DOHH2 (cell line): ENCODE results near the gene C19orf67.

ENCODE experiments used
- H3F3A ChIP-seq: fragments of 200-600 bp; sonication (generic), shearing (Covaris generic); 2 replicates; pipeline ENCODE4 v1.6.0; 2016; ENCODE audit warnings: antibody characterized with exemption, mild to moderate bottlenecking; ENCODE audit not compliant: control insufficient read depth, insufficient read depth
- H3K27ac ChIP-seq: fragments of 200-600 bp; sonication (generic); 2 replicates; pipeline ENCODE4 v1.5.1; 2014; ENCODE audit warnings: low read depth, mild to moderate bottlenecking, low read length, moderate library complexity
- H3K27me3 ChIP-seq: fragments of 200-600 bp; sonication (generic); 2 replicates; pipeline ENCODE4 v1.6.1; 2014; ENCODE audit warnings: mild to moderate bottlenecking, low read length, mixed read lengths; ENCODE audit not compliant: control insufficient read depth
- H3K36me3 ChIP-seq: fragments of 200-600 bp; sonication (generic); 2 replicates; pipeline ENCODE4 v1.6.1; 2014; ENCODE audit warnings: mild to moderate bottlenecking, low read length, moderate library complexity, mixed read lengths; ENCODE audit not compliant: control insufficient read depth
- H3K4me1 ChIP-seq: fragments of 200-600 bp; sonication (generic); 2 replicates; pipeline ENCODE4 v1.6.1; 2014; ENCODE audit warnings: mild to moderate bottlenecking, low read length, mixed read lengths; ENCODE audit not compliant: control insufficient read depth
- H3K4me2 ChIP-seq: fragments of 200-600 bp; sonication (generic); 2 replicates; pipeline ENCODE4 v1.6.0; 2014; ENCODE audit warnings: mild to moderate bottlenecking, low read length, moderate library complexity
- H3K4me3 ChIP-seq: fragments of 200-600 bp; sonication (generic); 2 replicates; pipeline ENCODE4 v1.5.1; 2014; ENCODE audit warnings: mild to moderate bottlenecking, low read length, mixed read lengths
- H3K79me2 ChIP-seq: fragments of 200-600 bp; sonication (generic); 2 replicates; pipeline ENCODE4 v1.6.1; 2014; ENCODE audit warnings: mild to moderate bottlenecking, low read length, mixed read lengths; ENCODE audit not compliant: control insufficient read depth
- H3K9me2 ChIP-seq: fragments of 200-600 bp; sonication (generic); replicated peaks from 2 replicates; pipeline ENCODE4 v1.6.1; 2014; ENCODE audit warnings: mild to moderate bottlenecking, low read length, mixed read lengths; ENCODE audit not compliant: control insufficient read depth
- H3K9me3 ChIP-seq: fragments of 200-600 bp; sonication (generic); 2 replicates; pipeline ENCODE4 v1.6.1; 2014; ENCODE audit warnings: antibody characterized with exemption, low read length, mixed read lengths; ENCODE audit not compliant: control insufficient read depth, insufficient read depth
- H4K20me1 ChIP-seq: fragments of 200-600 bp; sonication (generic); 2 replicates; pipeline ENCODE4 v1.6.0; 2014; ENCODE audit warnings: low read depth, mild to moderate bottlenecking, antibody characterized with exemption, low read length, moderate library complexity; ENCODE audit not compliant: control insufficient read depth, insufficient read depth
- EZH2phosphoT487 ChIP-seq: fragments of 200-600 bp; sonication (generic); IDR thresholded peaks from 2 replicates; pipeline ENCODE4 v1.6.1; 2017; ENCODE audit warnings: borderline replicate concordance, mild to moderate bottlenecking, antibody characterized with exemption, low read length, moderate library complexity, mixed read lengths
- TF ChIP-seq, protein P1 (sequence below): fragments of 200-600 bp; sonication (generic); IDR thresholded peaks from one replicate; pipeline ENCODE4 v1.5.1; 2014; ENCODE audit warnings: antibody characterized with exemption, mild to moderate bottlenecking, low read depth, low read length; ENCODE audit not compliant: poor library complexity, severe bottlenecking

The C19orf67 gene

DNA sequence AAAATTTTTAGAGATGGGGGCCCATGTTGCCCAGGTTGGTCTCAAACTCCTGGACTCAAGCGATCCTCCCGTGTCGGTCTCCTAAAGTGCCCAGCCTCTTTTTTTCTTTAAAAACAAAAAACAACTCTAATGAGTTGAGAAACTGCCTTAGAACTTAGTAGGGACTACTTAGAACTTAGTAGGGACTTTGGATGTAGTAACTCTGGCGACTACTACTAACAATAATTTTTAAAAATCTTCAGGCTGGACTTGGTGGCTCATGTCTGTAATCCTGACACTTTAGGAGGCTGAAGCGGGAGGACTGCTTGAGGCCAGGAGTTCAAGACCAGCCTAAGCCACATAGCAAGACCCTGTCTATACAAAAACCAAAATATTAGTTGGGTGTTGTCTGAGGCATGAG is 515 bp upstream of the C19orf67 start:
- H3K4me3 ChIP-seq: no peak overlapping the region
- H3K79me2 ChIP-seq: peaks cover 12% of the 10 kb centered on the region
- no peaks in the 10 kb centered on the region for H3K9me2 ChIP-seq
- no peaks in the 10 kb centered on the region for H3K27me3 ChIP-seq
- peaks cover 9% of the 10 kb centered on the region; the same call in 1 of the 2 replicates for H3F3A ChIP-seq
- H3K27ac ChIP-seq: no peak overlapping the region
- H3K9me3 ChIP-seq: no peaks in the 10 kb centered on the region
- no peak overlapping the region for H3K4me2 ChIP-seq
- peaks cover 19% of the 10 kb centered on the region for H3K4me1 ChIP-seq
- no peak for TF ChIP-seq EZH2phosphoT487
- TF ChIP-seq, protein P1, sequence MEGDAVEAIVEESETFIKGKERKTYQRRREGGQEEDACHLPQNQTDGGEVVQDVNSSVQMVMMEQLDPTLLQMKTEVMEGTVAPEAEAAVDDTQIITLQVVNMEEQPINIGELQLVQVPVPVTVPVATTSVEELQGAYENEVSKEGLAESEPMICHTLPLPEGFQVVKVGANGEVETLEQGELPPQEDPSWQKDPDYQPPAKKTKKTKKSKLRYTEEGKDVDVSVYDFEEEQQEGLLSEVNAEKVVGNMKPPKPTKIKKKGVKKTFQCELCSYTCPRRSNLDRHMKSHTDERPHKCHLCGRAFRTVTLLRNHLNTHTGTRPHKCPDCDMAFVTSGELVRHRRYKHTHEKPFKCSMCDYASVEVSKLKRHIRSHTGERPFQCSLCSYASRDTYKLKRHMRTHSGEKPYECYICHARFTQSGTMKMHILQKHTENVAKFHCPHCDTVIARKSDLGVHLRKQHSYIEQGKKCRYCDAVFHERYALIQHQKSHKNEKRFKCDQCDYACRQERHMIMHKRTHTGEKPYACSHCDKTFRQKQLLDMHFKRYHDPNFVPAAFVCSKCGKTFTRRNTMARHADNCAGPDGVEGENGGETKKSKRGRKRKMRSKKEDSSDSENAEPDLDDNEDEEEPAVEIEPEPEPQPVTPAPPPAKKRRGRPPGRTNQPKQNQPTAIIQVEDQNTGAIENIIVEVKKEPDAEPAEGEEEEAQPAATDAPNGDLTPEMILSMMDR: no peak
- no peaks in the 10 kb centered on the region for H4K20me1 ChIP-seq
- peaks cover 31% of the 10 kb centered on the region for H3K36me3 ChIP-seq

DNA sequence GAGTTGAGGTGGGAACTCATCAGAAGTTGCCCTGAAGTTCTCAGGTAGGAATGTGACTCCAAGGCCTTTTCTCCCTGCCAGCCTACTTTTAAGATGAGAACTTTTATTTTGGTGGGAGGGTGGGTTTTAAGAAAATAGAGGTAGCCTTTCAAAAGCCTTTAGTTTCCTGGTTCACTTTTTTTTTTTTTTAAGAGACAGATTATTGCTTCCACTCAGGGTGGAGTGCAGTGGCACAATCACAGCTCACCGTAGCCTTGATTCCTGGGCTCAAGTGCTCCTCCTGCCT is 3.0 kb downstream of the C19orf67 start:
- H3F3A ChIP-seq: peaks cover 4% of the 10 kb centered on the region; the same call in 1 of the 2 replicates
- H3K27ac ChIP-seq: no peak overlapping the region
- TF ChIP-seq, protein P1: no peak
- TF ChIP-seq EZH2phosphoT487: no peak
- H3K4me2 ChIP-seq: no peak overlapping the region
- H4K20me1 ChIP-seq: no peaks in the 10 kb centered on the region
- H3K9me3 ChIP-seq: no peaks in the 10 kb centered on the region
- H3K79me2 ChIP-seq: 0 out of 2 replicates have a peak, but pooled peaks cover 4% of the 10 kb centered on the region
- peaks cover 15% of the 10 kb centered on the region for H3K36me3 ChIP-seq
- no peaks in the 10 kb centered on the region for H3K9me2 ChIP-seq
- H3K27me3 ChIP-seq: no peaks in the 10 kb centered on the region
- peaks cover 16% of the 10 kb centered on the region for H3K4me1 ChIP-seq
- H3K4me3 ChIP-seq: no peak overlapping the region

DNA sequence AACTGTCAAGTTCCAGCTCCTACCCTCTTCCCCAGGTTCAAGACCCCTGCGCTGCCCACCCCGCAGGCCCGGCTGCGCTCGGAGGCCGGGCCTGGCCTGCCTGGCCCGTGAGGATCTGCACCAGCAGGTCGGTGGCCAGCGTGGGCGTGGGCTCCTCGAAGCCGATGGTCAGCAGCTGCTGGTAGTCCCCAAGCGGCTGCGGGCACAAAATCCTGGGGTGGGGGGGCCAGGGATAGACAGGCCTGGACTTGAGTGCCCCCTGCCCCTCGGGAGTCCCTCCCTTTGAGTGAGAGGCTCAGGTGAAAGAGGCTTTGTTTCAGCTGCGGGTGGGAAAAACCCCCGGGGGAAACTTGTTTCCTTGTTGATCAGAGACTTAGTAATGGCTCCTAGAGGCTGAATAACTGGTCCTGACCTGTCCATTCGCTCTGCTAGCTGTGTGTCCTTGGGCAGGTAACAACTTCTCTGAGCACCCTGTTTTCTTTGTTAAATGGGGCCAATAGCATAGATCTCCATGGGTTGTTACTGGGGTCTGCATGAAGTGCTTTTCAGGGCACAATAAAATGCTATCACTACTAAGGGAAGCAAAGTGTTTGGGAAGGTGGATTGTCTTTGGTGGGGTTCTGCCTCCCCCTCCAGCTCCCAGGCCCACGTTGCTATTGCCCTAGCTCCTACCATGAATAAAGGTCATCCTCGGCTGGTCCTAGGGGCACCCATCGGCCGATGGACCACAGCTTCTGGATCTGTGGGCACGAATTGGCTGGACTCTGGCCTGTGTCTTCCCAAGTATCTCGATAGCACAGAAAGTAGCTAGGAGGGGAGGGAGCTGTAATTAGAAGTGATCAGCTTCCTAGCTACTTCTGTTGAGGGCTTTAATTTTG is 3.5 kb downstream of the C19orf67 start:
- H4K20me1 ChIP-seq: no peaks in the 10 kb centered on the region
- no peaks in the 10 kb centered on the region for H3K9me2 ChIP-seq
- no peaks in the 10 kb centered on the region for H3K9me3 ChIP-seq
- 0 out of 2 replicates have a peak, but pooled peaks cover 4% of the 10 kb centered on the region for H3K79me2 ChIP-seq
- peaks cover 12% of the 10 kb centered on the region for H3K36me3 ChIP-seq
- H3K27me3 ChIP-seq: no peaks in the 10 kb centered on the region
- H3K27ac ChIP-seq: no peak overlapping the region
- 0 out of 2 replicates have a peak, but pooled peaks cover 2% of the 10 kb centered on the region for H3F3A ChIP-seq
- TF ChIP-seq EZH2phosphoT487: no peak
- TF ChIP-seq, protein P1: no peak
- peak overlapping the region; percentile 96 for H3K4me2 ChIP-seq
- H3K4me1 ChIP-seq: peaks cover 16% of the 10 kb centered on the region
- H3K4me3 ChIP-seq: peak overlapping the region; percentile 86
